ENCODE results near the gene AMER2. TPM values are rescaled to one million over a fixed set of nuclear protein-coding genes. Genes with fewer than 3 reads are reported as not detected.

The AMER2 gene
- total RNA-seq, 3 donors from 2014 or later: 9.1 TPM; not detected in 2

DNA sequence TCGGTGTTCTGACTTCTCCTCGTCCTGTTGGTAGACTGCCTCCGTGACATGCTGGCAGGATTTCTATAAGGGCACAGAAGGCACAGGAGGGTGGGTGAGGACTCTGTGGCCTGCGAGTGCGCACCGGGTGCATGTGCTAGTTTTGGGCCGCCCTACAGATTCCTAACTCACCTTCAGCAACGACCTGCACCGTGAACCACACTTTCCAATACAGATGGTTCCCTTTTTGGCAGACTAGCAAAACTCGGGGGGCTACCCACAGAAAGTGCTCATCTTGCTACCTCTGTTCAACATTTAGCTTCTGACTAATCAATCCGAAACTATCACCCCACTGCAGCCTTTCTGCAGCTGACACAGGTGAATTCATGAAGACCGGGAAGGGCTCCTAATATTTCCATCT lies 14.1 kb upstream of the AMER2 start:
- intact Hi-C loops (cut with DNase I; ENCODE audit: low total_unique reads): no loop called here
- no peak overlapping the region for H3K27ac ChIP-seq
- no peaks in the 10 kb centered on the region for H3K9me3 ChIP-seq
- peaks cover 0 to 23% of the 10 kb centered on the region in 2 donors for H3K27me3 ChIP-seq
- H3K4me1 ChIP-seq: no peaks in the 10 kb centered on the region
- DNase-seq (ENCODE audit: low spot score in 2 of 2): no peak
- H3K36me3 ChIP-seq: no peaks in the 10 kb centered on the region
- no peak overlapping the region for H3K4me3 ChIP-seq
- TF ChIP-seq, protein P1, sequence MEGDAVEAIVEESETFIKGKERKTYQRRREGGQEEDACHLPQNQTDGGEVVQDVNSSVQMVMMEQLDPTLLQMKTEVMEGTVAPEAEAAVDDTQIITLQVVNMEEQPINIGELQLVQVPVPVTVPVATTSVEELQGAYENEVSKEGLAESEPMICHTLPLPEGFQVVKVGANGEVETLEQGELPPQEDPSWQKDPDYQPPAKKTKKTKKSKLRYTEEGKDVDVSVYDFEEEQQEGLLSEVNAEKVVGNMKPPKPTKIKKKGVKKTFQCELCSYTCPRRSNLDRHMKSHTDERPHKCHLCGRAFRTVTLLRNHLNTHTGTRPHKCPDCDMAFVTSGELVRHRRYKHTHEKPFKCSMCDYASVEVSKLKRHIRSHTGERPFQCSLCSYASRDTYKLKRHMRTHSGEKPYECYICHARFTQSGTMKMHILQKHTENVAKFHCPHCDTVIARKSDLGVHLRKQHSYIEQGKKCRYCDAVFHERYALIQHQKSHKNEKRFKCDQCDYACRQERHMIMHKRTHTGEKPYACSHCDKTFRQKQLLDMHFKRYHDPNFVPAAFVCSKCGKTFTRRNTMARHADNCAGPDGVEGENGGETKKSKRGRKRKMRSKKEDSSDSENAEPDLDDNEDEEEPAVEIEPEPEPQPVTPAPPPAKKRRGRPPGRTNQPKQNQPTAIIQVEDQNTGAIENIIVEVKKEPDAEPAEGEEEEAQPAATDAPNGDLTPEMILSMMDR (IDR thresholded peaks at IDR 0.05): no peak
- TF ChIP-seq POLR2A (IDR thresholded peaks at IDR 0.05) (no peak), POLR2AphosphoS5 (IDR thresholded peaks at IDR 0.05) (no peak)

DNA sequence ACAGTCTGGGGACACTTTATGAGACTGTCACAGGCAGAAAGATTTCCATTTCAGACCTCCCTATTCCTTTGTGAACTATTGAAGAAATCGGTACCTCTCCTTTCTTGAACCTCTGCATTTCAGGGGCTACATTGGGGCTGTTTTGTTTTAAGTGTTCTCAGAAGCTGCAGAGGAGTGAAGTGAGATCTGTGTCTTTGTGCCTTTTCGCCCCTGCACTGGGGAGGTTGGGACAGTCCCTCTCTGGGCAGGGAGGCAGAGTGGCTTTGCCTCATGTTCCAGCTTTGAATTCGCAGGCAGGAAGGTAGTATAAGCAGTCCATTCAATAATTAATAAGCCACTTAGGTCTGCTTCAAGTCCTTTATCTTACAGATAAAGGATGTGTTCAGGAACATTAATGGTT lies 9.5 kb upstream of the AMER2 start:
- H3K27me3 ChIP-seq: peaks cover 0 to 11% of the 10 kb centered on the region in 2 donors
- intact Hi-C loops (cut with DNase I; ENCODE audit: low total_unique reads): no loop called here

DNA sequence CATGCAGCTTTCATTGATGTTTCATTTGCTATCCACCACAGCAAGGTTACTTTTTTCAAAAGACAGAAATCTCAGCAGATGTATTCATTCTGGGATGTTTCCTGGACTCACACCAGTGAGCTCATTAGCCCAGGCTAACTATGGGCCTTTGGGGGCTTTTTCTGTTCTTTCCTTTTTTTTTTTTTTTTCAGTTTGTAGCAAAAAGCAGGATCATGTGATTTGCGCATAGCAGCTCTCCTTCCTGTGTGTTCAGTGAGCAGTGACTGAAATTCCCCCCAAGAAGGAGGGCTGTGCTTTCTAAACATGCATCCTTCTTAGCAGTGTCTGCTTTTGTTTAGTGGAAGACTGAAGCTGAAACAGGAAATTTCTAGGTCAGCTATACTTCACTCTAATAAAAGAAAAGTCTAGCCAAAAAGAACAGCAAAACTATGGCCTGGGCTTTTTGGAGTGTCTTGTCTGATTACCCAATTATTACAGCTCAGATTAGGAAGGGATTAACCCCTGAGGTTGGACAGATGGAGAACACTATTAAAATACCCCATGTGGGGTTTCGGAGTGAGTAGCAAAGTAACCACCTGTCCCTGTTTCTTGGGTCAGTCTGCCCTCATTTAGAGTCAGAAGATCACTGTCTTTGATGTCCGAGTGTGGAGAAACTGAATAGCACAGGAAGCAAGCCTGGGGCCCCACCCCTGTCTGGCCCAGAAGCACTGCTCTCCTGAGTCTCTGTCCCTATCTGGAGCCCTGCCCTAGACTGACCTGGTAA lies 8.9 kb upstream of the AMER2 start:
- TF ChIP-seq, protein P1 (IDR thresholded peaks at IDR 0.05): no peak
- TF ChIP-seq POLR2A (IDR thresholded peaks at IDR 0.05): no peak
- no peak overlapping the region for H3K4me3 ChIP-seq
- DNase-seq (ENCODE audit: low spot score in 2 of 2): no peak
- intact Hi-C loops (cut with DNase I; ENCODE audit: low total_unique reads): no loop called here
- no peak overlapping the region for H3K27ac ChIP-seq
- peaks cover 0 to 11% of the 10 kb centered on the region in 2 donors for H3K27me3 ChIP-seq
- H3K36me3 ChIP-seq: no peaks in the 10 kb centered on the region
- no peaks in the 10 kb centered on the region for H3K9me3 ChIP-seq
- no peaks in the 10 kb centered on the region for H3K4me1 ChIP-seq

More for the DNA sequence above, 9.5 kb upstream of the AMER2 start:
- H3K4me1 ChIP-seq: no peaks in the 10 kb centered on the region
- H3K9me3 ChIP-seq: no peaks in the 10 kb centered on the region
- no peak for DNase-seq (ENCODE audit: low spot score in 2 of 2)
- no peaks in the 10 kb centered on the region for H3K36me3 ChIP-seq
- no peak overlapping the region for H3K4me3 ChIP-seq
- TF ChIP-seq, protein P1 (IDR thresholded peaks at IDR 0.05): no peak
- TF ChIP-seq POLR2AphosphoS5 (IDR thresholded peaks at IDR 0.05) (no peak), POLR2A (IDR thresholded peaks at IDR 0.05) (no peak)
- no peak overlapping the region for H3K27ac ChIP-seq

DNA sequence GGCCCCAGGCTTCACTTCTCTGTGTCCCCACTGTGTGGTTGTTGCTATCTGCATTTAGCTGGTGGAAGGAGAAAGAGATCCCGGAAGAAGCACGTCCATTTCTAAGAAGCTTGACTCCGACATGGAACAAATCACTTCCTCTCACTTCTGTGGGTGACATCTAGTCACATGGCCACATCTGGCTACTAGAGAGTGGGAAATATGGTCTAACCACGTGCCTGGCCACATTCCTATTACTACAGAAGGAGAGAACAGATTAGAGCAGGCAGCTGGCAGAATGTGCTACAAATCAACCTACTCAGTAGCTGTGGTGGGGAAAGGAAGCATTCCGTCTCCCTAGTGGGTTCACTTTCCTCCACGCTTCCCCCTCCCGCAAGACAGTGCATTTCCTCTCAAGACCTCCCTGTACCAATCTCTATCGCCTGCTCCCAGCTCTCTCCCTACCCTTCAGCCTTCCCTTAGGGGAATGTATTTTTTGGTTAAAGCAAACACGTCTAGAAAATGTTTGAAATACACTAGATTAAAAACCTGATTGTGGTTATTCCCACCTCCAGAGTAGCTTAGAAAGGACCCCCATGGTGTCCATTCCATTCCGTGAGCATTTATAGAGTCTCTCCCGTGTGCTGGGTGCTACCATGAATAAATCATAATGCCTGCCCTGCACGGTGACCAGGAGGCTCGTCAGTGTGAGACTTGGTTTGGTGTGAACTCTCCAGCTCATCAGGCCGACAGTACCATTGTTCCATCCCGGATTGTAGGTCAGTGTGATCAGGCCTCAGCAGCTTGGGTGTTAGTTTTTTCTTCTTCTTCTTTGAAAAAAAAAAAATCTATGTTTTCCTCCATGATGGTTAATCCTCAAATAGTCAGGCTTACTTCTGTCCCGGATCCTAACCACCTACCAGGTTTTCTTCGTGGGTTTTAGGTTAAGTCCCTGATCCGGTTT lies 8.0 kb upstream of the AMER2 start:
- peaks cover 0 to 19% of the 10 kb centered on the region in 2 donors for H3K27me3 ChIP-seq
- no peaks in the 10 kb centered on the region for H3K4me1 ChIP-seq
- TF ChIP-seq POLR2A (IDR thresholded peaks at IDR 0.05): no peak
- no peak for TF ChIP-seq POLR2AphosphoS5 (IDR thresholded peaks at IDR 0.05)
- TF ChIP-seq, protein P1 (IDR thresholded peaks at IDR 0.05): no peak
- no peak overlapping the region for H3K4me3 ChIP-seq
- intact Hi-C loops (cut with DNase I; ENCODE audit: low total_unique reads): no loop called here
- H3K36me3 ChIP-seq: no peaks in the 10 kb centered on the region
- H3K9me3 ChIP-seq: no peaks in the 10 kb centered on the region
- no peak for DNase-seq (ENCODE audit: low spot score in 2 of 2)
- no peak overlapping the region for H3K27ac ChIP-seq

DNA sequence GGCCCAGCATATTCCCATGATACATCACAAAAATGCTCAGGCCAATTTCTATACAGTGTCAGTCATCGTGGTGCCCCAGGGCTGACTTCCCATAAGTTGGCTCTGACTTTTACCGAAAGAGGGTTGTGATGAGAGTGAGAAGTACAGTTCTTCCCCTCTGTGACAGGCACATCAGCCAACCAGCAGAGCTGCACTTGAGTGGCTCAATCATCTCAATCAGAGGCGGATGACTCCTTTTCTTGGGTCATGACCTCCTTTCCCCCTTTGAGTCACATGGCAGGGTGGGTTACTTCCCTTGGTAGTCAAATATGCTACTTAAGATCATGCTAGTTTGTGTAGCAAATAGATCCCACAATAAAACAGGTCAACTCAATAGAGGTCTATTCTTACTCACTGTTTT lies 6.9 kb upstream of the AMER2 start:
- DNase-seq (ENCODE audit: low spot score in 2 of 2): no peak
- H3K36me3 ChIP-seq: no peaks in the 10 kb centered on the region
- intact Hi-C loops (cut with DNase I; ENCODE audit: low total_unique reads): no loop called here
- no peaks in the 10 kb centered on the region for H3K9me3 ChIP-seq
- H3K4me1 ChIP-seq: no peaks in the 10 kb centered on the region
- H3K27ac ChIP-seq: no peak overlapping the region
- no peak for TF ChIP-seq POLR2AphosphoS5 (IDR thresholded peaks at IDR 0.05)
- TF ChIP-seq POLR2A (IDR thresholded peaks at IDR 0.05): no peak
- TF ChIP-seq, protein P1 (IDR thresholded peaks at IDR 0.05): no peak
- H3K4me3 ChIP-seq: no peak overlapping the region
- H3K27me3 ChIP-seq: peaks cover 0 to 27% of the 10 kb centered on the region in 2 donors

Measured in breast epithelium (tissue), 4 donors.